Measurements from ENCODE around the gene TANGO6. TPM values are rescaled to one million over a fixed set of nuclear protein-coding genes. Genes with fewer than 3 reads are reported as not detected.

TANGO6 gene
- total and polyA plus RNA-seq, 10 of the 15 experiments (the other 5 are each of a cell fraction or from before 2014, with no cell fraction given), result 1.1 to 20.6 (median 11.0) TPM

DNA sequence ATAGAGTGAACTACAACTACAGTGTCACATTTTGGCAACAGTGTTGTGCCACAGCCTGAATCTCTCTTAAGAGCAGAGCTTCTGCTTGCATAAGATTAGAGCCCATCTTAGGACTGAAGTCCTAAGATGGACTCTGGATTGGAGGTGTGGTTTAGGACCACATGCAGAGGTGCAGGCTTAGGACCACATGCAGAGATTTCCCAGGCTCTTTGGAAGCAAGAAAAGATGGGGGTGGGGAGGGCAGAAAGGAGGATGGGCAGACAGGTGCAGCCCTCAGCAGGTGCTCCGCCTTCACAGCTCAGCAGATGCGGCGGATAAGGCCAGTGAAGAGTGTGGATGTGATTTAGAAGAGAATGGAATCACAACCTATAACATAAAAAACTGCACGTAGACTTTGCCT, 128.7 kb downstream of the TANGO6 start (continued):
- TF ChIP-seq, protein P1, sequence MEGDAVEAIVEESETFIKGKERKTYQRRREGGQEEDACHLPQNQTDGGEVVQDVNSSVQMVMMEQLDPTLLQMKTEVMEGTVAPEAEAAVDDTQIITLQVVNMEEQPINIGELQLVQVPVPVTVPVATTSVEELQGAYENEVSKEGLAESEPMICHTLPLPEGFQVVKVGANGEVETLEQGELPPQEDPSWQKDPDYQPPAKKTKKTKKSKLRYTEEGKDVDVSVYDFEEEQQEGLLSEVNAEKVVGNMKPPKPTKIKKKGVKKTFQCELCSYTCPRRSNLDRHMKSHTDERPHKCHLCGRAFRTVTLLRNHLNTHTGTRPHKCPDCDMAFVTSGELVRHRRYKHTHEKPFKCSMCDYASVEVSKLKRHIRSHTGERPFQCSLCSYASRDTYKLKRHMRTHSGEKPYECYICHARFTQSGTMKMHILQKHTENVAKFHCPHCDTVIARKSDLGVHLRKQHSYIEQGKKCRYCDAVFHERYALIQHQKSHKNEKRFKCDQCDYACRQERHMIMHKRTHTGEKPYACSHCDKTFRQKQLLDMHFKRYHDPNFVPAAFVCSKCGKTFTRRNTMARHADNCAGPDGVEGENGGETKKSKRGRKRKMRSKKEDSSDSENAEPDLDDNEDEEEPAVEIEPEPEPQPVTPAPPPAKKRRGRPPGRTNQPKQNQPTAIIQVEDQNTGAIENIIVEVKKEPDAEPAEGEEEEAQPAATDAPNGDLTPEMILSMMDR (IDR thresholded peaks at IDR 0.05 in 2 of 3, conservative IDR thresholded peaks at IDR 0.05 in 1 of 3; ENCODE audit: control insufficient read depth in 2 of 3, extremely low read depth in 1 of 3, insufficient read depth in 1 of 3, low read depth in 3 of 3, low read length in 3 of 3), result no peak
- TF ChIP-seq FOS (IDR thresholded peaks at IDR 0.05; ENCODE audit: borderline replicate concordance, extremely low read depth, insufficient read length) (no peak), EED (IDR thresholded peaks at IDR 0.05; ENCODE audit: low read depth) (no peak), TCF3 (IDR thresholded peaks at IDR 0.05; ENCODE audit: borderline replicate concordance, insufficient read depth, low read depth, low read length) (no peak)

- no peaks in the 10 kb centered on the region for H4K20me1 ChIP-seq (ENCODE audit: control insufficient read depth, insufficient read depth)
- no TSS peak for BruUV-seq (replicated peaks)
- no peak for TF ChIP-seq CBX5 (IDR thresholded peaks at IDR 0.05; ENCODE audit: low read depth)
- TF ChIP-seq IRF4 (IDR thresholded peaks at IDR 0.05; ENCODE audit: low read depth, low read length), result no peak
- no peak for TF ChIP-seq RUNX3 (IDR thresholded peaks at IDR 0.05; ENCODE audit: low read length)
- no peak for TF ChIP-seq E4F1 (IDR thresholded peaks at IDR 0.05; ENCODE audit: borderline replicate concordance, partially characterized antibody)
- ChIA-PET RAD21 (ENCODE audit: unreplicated experiment) (no interaction called here), POLR2A (no interaction called here), CTCF (no interaction called here), SMC1A (ENCODE audit: uncharacterized antibody, unreplicated experiment) (no interaction called here)
- no peak overlapping the region for H3K4me2 ChIP-seq (ENCODE audit: control insufficient read depth, insufficient read depth)
- no peaks in the 10 kb centered on the region; a peak in 1 of 4 replicates for H3K36me3 ChIP-seq (ENCODE audit: control insufficient read depth in 2 of 2, insufficient read depth in 2 of 2, low read length in 1 of 2)
- no peak overlapping the region for H2AFZ ChIP-seq (ENCODE audit: control insufficient read depth, low read depth, low read length)
- WGBS (ENCODE audit: insufficient coverage, insufficient replicate concordance, low lambda C conversion rate, missing lambda C conversion rate), result 88% methylated on average over 4 of the region's 4 CpGs
- no peak for DNase-seq (ENCODE audit: low read depth, low spot score)
- no peaks in the 10 kb centered on the region for H3K27me3 ChIP-seq (replicated peaks in 1 of 2; ENCODE audit: control insufficient read depth in 2 of 2, insufficient read depth in 2 of 2, low read length in 1 of 2)
- no peaks in the 10 kb centered on the region for H3K79me2 ChIP-seq (ENCODE audit: control insufficient read depth, insufficient read depth, low read length)
- no peak overlapping the region for H3K9ac ChIP-seq (ENCODE audit: control insufficient read depth, insufficient read depth, low read length)
- H3K4me3 ChIP-seq, result no peak overlapping the region
- H3K9me3 ChIP-seq (replicated peaks; ENCODE audit: control insufficient read depth, insufficient read depth, low read length), result no peaks in the 10 kb centered on the region
- FAIRE-seq, result no peak
- intact Hi-C loops (cut with micrococcal nuclease; ENCODE audit: unreplicated experiment), result no loop called here
- in situ Hi-C loops (cut with MboI), result no loop called here
- H3K4me1 ChIP-seq (ENCODE audit: control insufficient read depth, insufficient read depth, low read length), result no peaks in the 10 kb centered on the region
- no peak overlapping the region for H3K27ac ChIP-seq (ENCODE audit: control insufficient read depth, insufficient read depth)
- no peak for ATAC-seq
Observed at GRCh38 chr16:68972720-68973119, 129.4 kb downstream of the TANGO6 start.
